GM21717 (cell line): ENCODE data around the gene TMEM238L.

Experiments
- ATAC-seq: cut with Tn5 transposase; IDR thresholded peaks from one replicate; pipeline ENCODE4 v1.9.1; 2021; ENCODE audit warnings: mild to moderate bottlenecking, moderate library complexity; ENCODE audit not compliant: unreplicated experiment

TMEM238L gene

GRCh38 chr17:10805911-10806310, 2.0 kb upstream of the TMEM238L start:
- no peak for ATAC-seq

- ATAC-seq, result no peak
These were observed 647 bp upstream of the TMEM238L start for GRCh38 chr17:10804546-10804945.

- ATAC-seq, result no peak
These were observed 549 bp downstream of the TMEM238L start for GRCh38 chr17:10803350-10803749.

GRCh38 chr17:10802496-10803284, 1.2 kb downstream of the TMEM238L start:
- no peak for ATAC-seq

GRCh38 chr17:10799407-10799806, 4.5 kb downstream of the TMEM238L start:
- no peak for ATAC-seq

- no peak for ATAC-seq
These were observed 5.0 kb downstream of the TMEM238L start for GRCh38 chr17:10798910-10799309.

GRCh38 chr17:10798332-10798749, 5.6 kb downstream of the TMEM238L start:
- no peak for ATAC-seq

- ATAC-seq, result no peak
These were observed 6.2 kb downstream of the TMEM238L start for GRCh38 chr17:10797476-10798328.

GRCh38 chr17:10793816-10794215, 10.1 kb downstream of the TMEM238L start:
- ATAC-seq, result no peak

GRCh38 chr17:10793256-10793655, 10.6 kb downstream of the TMEM238L start:
- ATAC-seq, result no peak

- ATAC-seq, result no peak
These were observed 11.7 kb downstream of the TMEM238L start for GRCh38 chr17:10792151-10792550.

- ATAC-seq, result no peak
These were observed 13.2 kb downstream of the TMEM238L start for GRCh38 chr17:10790491-10791401.

- ATAC-seq, result no peak
These were observed 14.1 kb downstream of the TMEM238L start for GRCh38 chr17:10789694-10790271.

- no peak for ATAC-seq
These were observed 16.4 kb downstream of the TMEM238L start for GRCh38 chr17:10787306-10788045.

GRCh38 chr17:10785295-10785694, 18.6 kb downstream of the TMEM238L start:
- ATAC-seq, result no peak

- ATAC-seq, result no peak
These were observed 24.3 kb downstream of the TMEM238L start for GRCh38 chr17:10779609-10780008.

GRCh38 chr17:10777890-10778289, 26.0 kb downstream of the TMEM238L start:
- ATAC-seq, result no peak

GRCh38 chr17:10777131-10777807, 26.6 kb downstream of the TMEM238L start:
- no peak for ATAC-seq

GRCh38 chr17:10776381-10776780, 27.5 kb downstream of the TMEM238L start:
- ATAC-seq, result no peak
